GM23248 (cell line): ENCODE measurements around the gene LINGO1. TPM values are rescaled to one million over a fixed set of nuclear protein-coding genes. Genes with fewer than 3 reads are reported as not detected.

ENCODE experiments used
- DNase-seq: peaks from one replicate; pipeline ENCODE4 v3.0.0-alpha.2; 2015
- H2AFZ ChIP-seq: fragments of 200-600 bp; sonication (generic); 2 replicates; pipeline ENCODE4 v1.6.1; 2016; ENCODE audit warnings: antibody characterized with exemption
- H3F3A ChIP-seq: fragments of 200-600 bp; sonication (generic); 2 replicates; pipeline ENCODE4 v1.6.1; 2016; ENCODE audit warnings: mild to moderate bottlenecking, antibody characterized with exemption, mixed run types; ENCODE audit not compliant: insufficient read depth
- H3K27ac ChIP-seq: fragments of 200-600 bp; sonication (generic); 2 replicates; pipeline ENCODE4 v1.5.1; 2016; ENCODE audit warnings: mild to moderate bottlenecking
- H3K27me3 ChIP-seq: fragments of 200-600 bp; sonication (generic); replicated peaks from 2 replicates; pipeline ENCODE4 v1.6.1; 2016; ENCODE audit warnings: mild to moderate bottlenecking; ENCODE audit not compliant: insufficient read depth
- H3K36me3 ChIP-seq: fragments of 200-600 bp; sonication (generic); 2 replicates; pipeline ENCODE4 v1.6.1; 2016; ENCODE audit warnings: low read depth, mild to moderate bottlenecking
- H3K4me1 ChIP-seq: fragments of 200-600 bp; sonication (generic); 2 replicates; pipeline ENCODE4 v1.6.1; 2016; ENCODE audit warnings: mild to moderate bottlenecking; ENCODE audit not compliant: insufficient read depth
- H3K4me2 ChIP-seq: fragments of 200-600 bp; sonication (generic); one replicate; pipeline ENCODE4 v1.6.1; 2016; ENCODE audit warnings: mild to moderate bottlenecking; ENCODE audit not compliant: unreplicated experiment
- H3K4me3 ChIP-seq: fragments of 200-600 bp; sonication (generic); 2 replicates; pipeline ENCODE4 v1.5.1; 2016; ENCODE audit warnings: mild to moderate bottlenecking
- H3K79me2 ChIP-seq: fragments of 200-600 bp; sonication (generic); 2 replicates; pipeline ENCODE4 v1.6.1; 2016; ENCODE audit warnings: mild to moderate bottlenecking; ENCODE audit not compliant: insufficient read depth
- H3K9ac ChIP-seq: fragments of 200-600 bp; sonication (generic); 2 replicates; pipeline ENCODE4 v1.6.1; 2016; ENCODE audit warnings: mild to moderate bottlenecking
- H3K9me2 ChIP-seq: fragments of 200-600 bp; sonication (generic); 2 replicates; pipeline ENCODE4 v1.6.1; 2016; ENCODE audit warnings: mixed run types, mild to moderate bottlenecking, moderate library complexity; ENCODE audit not compliant: insufficient read depth
- H3K9me3 ChIP-seq: fragments of 200-600 bp; sonication (generic); one replicate; pipeline ENCODE4 v1.6.1; 2017; ENCODE audit warnings: low read depth
- H4K20me1 ChIP-seq: fragments of 200-600 bp; sonication (generic); 2 replicates; pipeline ENCODE4 v1.6.0; 2016; ENCODE audit not compliant: insufficient read depth
- EZH2 ChIP-seq: fragments of 200-600 bp; sonication (generic); IDR thresholded peaks from 2 replicates; pipeline ENCODE4 v1.6.1; 2018; ENCODE audit warnings: antibody characterized with exemption, mild to moderate bottlenecking; ENCODE audit not compliant: insufficient read depth, poor library complexity, severe bottlenecking
- EZH2phosphoT487 ChIP-seq: fragments of 200-600 bp; sonication (generic); IDR thresholded peaks from 2 replicates; pipeline ENCODE4 v1.6.1; 2018; ENCODE audit warnings: antibody characterized with exemption, moderate library complexity, mild to moderate bottlenecking, low read depth; ENCODE audit not compliant: insufficient read depth
- WGBS, 2 experiments: methylation state at CpG; one replicate each; pipeline ENCODE4 v1.1.6; 2015 to 2017; ENCODE audit warnings: low lambda C conversion rate in 2 of 2, low coverage in 1 of 2; ENCODE audit errors: missing lambda C conversion rate in 2 of 2; 5-methylcytosine and 5-hydroxymethylcytosine counted together
- in situ Hi-C: fragments of 300-500 bp; cut with MboI; formaldehyde crosslinking; loops from 2 replicates; pipeline ENCODE4 v1.15.0; 2020
- polyA plus RNA-seq: library from polyadenylated mRNA; unstranded; fragments of >200 nt; fragmentation: Nextera tagmentation; extraction: Ambion mirVana; gene quantifications from 2 replicates; pipeline ENCODE4 v1.2.1, GENCODE V29; 2016
- total RNA-seq: library from RNA; depleted of rRNA; stranded (reverse); fragments of >200 nt; shearing (Covaris generic); gene quantifications from 2 replicates; pipeline ENCODE4 v1.2.3, GENCODE V29; 2014

LINGO1 gene
- total and polyA plus RNA-seq, 2 experiments from 2014 or later = not detected

DNA sequence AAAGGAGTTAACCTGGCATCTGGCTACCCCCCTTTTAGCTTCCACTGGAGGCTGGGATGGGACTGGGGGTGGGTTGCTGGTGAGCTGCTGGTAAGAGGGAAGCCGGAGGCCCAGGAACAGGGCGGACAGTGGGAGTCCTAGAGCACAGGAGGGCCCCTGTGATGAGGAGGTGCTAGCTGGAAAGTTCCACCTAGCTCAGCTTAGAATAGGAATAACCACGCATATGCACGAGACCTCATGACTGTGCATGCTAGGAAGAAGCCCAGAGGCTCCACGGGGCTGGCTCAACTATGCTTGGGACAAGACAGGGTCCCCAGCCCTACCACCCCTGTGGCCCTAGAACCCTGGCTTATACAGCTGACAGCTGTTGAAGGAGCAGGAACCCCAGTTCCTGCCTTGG is 34.1 kb downstream of the LINGO1 start:
- Histone ChIP-seq H3K9me3 (no peaks in the 10 kb centered on the region), H3K4me3 (no peak overlapping the region), H3K36me3 (no peaks in the 10 kb centered on the region), H3K4me1 (no peaks in the 10 kb centered on the region), H3K27me3 (no peaks in the 10 kb centered on the region), H3K79me2 (no peaks in the 10 kb centered on the region), H3K9me2 (no peaks in the 10 kb centered on the region), H4K20me1 (no peaks in the 10 kb centered on the region), H2AFZ (no peak overlapping the region), H3K4me2 (no peak overlapping the region), H3K9ac (no peak overlapping the region), H3K27ac (no peak overlapping the region), H3F3A (no peaks in the 10 kb centered on the region)
- in situ Hi-C loops = no loop called here
- no peak for TF ChIP-seq EZH2phosphoT487
- no peak for TF ChIP-seq EZH2
- no peak for DNase-seq
- 67 to 81% methylated on average over 5 of the region's 5 CpGs for WGBS, 2 experiments

DNA sequence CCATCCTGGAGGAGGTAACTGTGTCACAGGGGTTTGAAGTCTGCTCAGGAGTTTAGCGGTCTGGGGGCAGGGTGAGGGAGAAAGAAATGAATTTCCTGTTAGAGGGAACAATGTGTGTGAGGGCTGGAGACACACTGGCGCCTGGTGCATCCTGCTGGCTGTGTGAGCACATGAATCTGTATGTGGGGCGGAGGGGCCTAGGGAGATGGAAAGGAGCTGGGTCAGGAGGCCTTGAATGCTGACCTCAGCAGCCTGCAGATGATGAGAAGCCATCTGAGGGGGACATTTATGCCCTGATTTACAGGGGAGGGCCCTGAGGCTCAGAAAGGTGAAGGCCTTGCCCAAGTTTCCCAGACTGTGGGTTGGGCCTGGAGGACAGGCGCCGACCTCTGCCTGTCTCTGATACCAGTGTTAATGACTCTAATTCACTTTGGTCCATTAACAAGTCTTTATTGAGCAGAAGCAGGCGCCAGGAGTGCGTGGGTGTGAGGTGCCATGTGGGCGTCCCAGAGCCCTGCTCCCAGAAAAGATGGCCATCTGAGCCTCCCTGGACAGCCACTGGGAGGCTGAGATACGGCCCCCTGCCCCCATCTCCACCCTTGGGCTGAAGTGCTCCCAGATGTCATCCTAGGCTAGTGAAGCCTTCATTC is 34.8 kb downstream of the LINGO1 start:
- no peak overlapping the region for H3K27ac ChIP-seq
- no peak overlapping the region for H3K4me3 ChIP-seq
- 75 to 78% methylated on average over 9 of the region's 9 CpGs for WGBS, 2 experiments

DNA sequence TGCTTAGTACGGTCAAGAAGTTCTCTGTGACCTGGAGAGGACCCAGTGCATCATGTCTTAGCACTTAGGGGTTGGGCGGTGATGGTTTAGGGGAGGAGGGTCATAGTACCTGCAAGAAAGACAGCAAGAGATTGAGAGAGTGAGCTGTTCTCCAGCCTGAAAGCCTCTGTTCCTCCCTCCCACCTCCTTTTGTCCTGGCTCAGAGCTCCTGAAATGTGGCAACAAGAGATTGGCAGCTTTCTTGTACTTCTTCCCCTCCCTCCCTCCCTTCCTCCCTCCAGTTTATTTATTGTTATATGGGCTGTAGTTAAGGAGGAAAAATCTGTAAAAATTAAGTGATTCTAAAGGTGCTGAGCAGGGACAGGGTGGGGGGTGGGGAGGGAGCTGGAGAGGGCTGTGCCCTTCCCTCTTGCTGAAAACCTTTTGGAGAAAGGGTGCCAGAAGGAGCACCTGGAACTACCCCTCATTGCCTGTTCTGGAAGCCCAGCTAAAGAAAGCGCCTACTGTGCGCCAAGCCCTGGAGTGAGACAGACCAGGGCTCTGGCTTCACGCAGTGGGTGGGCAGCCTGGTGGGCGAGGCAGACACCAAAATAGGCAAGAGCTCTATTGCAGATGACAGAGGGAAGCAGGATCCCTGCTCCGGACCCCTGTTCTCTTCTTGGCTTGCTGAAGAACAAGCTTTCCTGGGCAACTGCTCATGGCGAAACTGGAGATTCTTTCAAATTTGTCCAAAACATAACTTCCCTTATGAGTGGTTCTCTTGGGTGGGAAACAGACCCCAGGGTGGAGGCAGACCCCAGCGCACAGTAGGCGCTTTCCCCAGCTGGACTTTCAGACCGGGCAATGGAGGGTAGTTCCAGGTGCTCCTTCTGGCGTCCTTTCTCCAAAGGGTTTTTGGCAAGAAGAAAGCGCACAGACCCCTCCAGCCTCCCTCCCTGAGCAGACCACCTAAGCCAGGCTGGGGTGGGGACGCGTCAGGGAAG is 35.6 kb downstream of the LINGO1 start:
- H3K9ac ChIP-seq = no peak overlapping the region
- H3K4me2 ChIP-seq = no peak overlapping the region
- H3K79me2 ChIP-seq = no peaks in the 10 kb centered on the region
- no peaks in the 10 kb centered on the region for H3K9me2 ChIP-seq
- no peak for DNase-seq
- 78 to 80% methylated on average over 15 of the region's 15 CpGs for WGBS, 2 experiments
- H3K4me3 ChIP-seq = no peak overlapping the region
- no peaks in the 10 kb centered on the region for H3K36me3 ChIP-seq
- no peak overlapping the region for H3K27ac ChIP-seq
- H3F3A ChIP-seq = no peaks in the 10 kb centered on the region
- H3K9me3 ChIP-seq = no peaks in the 10 kb centered on the region
- H2AFZ ChIP-seq = no peak overlapping the region
- in situ Hi-C loops = no loop called here
- TF ChIP-seq EZH2 (no peak), EZH2phosphoT487 (no peak)
- H4K20me1 ChIP-seq = no peaks in the 10 kb centered on the region
- H3K27me3 ChIP-seq = no peaks in the 10 kb centered on the region
- no peaks in the 10 kb centered on the region for H3K4me1 ChIP-seq

More for the DNA sequence above, 34.8 kb downstream of the LINGO1 start:
- Histone ChIP-seq H3K79me2 (no peaks in the 10 kb centered on the region), H3K9ac (no peak overlapping the region), H3K4me2 (no peak overlapping the region), H3K27me3 (no peaks in the 10 kb centered on the region), H3F3A (no peaks in the 10 kb centered on the region), H3K9me3 (no peaks in the 10 kb centered on the region), H3K36me3 (no peaks in the 10 kb centered on the region), H3K4me1 (no peaks in the 10 kb centered on the region), H2AFZ (no peak overlapping the region), H4K20me1 (no peaks in the 10 kb centered on the region), H3K9me2 (no peaks in the 10 kb centered on the region)
- DNase-seq = peak; percentile 31
- TF ChIP-seq EZH2 (no peak), EZH2phosphoT487 (no peak)
- in situ Hi-C loops = no loop called here

DNA sequence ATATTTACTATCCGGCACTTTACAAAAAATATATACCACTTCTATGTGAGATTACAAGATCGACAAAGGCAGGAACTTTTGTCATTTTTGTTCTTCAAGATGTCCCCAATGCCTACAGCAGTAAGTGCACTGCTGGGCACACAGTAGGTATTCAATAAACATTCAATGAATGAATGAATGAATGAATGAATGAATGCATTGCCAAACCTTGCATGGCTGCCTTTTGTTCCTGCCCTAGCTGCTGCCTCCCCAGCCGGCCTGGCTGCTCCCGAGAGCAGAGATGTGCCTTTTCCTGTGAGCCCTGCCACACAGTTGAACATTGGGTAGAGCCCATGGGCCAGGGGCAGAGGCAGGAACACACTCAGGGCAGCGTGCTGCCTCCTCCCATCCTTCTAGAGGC is 37.5 kb downstream of the LINGO1 start:
- Histone ChIP-seq H3K27me3 (no peaks in the 10 kb centered on the region), H3K9me2 (no peaks in the 10 kb centered on the region), H3K27ac (no peak overlapping the region), H3K9ac (no peak overlapping the region), H3K36me3 (no peaks in the 10 kb centered on the region), H4K20me1 (no peaks in the 10 kb centered on the region), H3K79me2 (no peaks in the 10 kb centered on the region), H3K4me3 (no peak overlapping the region), H3K4me2 (no peak overlapping the region), H2AFZ (no peak overlapping the region), H3K4me1 (no peaks in the 10 kb centered on the region), H3K9me3 (no peaks in the 10 kb centered on the region), H3F3A (no peaks in the 10 kb centered on the region)
- no peak for TF ChIP-seq EZH2phosphoT487
- no peak for TF ChIP-seq EZH2
- in situ Hi-C loops = no loop called here
- 67 to 80% methylated on average over 5 of the region's 5 CpGs for WGBS, 2 experiments
- DNase-seq = no peak
